UCSD-AML1 (cell line): ENCODE results near the gene DCLK3.

Source experiments
- DNase-seq: peaks from one replicate; lab custom pipeline; 2025; ENCODE audit not compliant: unreplicated experiment; lab: John Stamatoyannopoulos, UW

The DCLK3 gene, protein sequence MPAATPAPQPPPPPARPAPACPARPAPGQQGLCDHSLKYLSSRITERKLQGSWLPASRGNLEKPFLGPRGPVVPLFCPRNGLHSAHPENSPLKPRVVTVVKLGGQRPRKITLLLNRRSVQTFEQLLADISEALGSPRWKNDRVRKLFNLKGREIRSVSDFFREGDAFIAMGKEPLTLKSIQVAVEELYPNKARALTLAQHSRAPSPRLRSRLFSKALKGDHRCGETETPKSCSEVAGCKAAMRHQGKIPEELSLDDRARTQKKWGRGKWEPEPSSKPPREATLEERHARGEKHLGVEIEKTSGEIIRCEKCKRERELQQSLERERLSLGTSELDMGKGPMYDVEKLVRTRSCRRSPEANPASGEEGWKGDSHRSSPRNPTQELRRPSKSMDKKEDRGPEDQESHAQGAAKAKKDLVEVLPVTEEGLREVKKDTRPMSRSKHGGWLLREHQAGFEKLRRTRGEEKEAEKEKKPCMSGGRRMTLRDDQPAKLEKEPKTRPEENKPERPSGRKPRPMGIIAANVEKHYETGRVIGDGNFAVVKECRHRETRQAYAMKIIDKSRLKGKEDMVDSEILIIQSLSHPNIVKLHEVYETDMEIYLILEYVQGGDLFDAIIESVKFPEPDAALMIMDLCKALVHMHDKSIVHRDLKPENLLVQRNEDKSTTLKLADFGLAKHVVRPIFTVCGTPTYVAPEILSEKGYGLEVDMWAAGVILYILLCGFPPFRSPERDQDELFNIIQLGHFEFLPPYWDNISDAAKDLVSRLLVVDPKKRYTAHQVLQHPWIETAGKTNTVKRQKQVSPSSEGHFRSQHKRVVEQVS

DNA sequence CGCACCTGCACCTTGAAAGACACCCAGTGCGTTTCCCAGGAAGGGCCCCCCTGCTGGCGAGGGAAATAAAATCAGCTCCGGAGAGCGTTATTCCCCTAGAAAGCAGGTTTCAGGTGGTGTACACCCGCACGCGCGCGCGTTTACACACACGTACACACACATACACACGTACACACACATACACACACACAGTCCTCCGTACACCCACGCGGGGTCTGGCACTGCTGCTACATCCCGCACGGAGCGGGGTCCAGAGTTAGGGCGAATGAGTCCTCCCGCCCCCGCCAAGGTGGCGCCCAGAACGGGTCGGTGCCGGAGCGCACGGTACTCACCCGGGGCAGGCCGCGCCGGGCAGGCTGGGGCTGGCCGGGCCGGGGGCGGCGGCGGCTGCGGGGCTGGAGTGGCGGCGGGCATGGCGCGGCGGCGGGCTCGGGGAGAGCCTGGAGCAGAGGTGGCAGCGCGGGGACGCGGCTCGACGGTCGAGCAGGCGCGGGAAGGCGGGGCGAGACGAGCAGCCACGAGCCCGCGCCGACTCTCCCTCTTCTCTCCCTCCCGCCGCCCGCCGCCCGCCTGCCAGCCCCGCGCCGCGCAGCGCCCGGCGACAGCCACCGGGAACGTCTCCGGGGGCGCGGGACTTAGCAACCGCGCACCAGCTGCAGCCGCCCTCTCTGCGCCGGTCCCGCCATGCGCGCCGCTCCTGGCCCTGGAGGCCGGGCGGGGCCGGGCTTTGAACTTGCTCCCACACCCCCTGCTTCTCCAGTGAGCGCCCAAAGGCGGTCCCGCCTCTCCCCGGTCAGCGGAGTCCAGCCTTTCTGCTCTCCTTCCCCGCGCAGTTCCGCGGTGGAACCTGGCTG, at the start of gene DCLK3:
Gene DCLK3, minus strand, starts transcription at position 704 of the 854 bp plus-strand sequence. Its CDS starts 290 bp downstream, at position 414.
- no peak for DNase-seq

DNA sequence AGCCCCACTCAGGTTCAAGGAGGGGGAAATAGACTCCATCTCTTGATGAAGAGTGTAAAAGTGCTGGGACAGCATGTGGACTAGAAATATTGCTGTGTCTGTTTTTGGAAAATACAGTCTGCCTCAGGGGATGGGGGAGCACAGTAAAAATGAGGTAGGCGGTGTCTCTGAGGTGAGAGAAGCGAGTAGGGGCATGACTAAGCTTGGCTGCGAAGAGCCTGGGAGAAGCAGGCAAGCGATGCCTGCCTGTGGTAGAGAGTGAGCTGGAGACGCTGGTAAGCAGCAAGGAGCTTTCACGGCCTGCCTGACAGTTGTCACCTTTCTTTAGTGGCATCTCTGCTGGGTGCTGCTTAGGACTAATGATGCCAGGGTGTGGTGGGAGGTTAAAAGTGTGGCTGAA, 49.0 kb upstream of the DCLK3 start:
- DNase-seq = no peak

DNA sequence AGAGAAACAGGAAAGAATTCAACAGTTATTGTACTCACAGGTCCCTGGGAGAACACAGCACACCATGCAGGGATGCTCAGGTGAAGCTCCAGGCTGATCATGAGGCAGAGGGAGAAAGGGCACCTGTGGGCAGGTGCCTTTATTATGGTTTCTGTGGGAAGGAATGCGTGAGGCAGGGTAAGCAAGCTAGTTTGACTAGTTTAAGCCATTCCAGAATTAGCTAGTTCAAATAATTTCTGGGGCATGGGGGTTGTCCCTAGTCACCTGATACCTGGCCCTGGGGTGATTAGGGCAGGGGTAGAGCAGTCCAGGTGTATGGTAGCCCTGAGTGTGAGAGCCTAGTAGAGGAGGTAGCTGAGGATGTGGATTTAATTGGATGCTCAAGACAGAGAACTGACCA, 47.9 kb upstream of the DCLK3 start:
- no peak for DNase-seq

DNA sequence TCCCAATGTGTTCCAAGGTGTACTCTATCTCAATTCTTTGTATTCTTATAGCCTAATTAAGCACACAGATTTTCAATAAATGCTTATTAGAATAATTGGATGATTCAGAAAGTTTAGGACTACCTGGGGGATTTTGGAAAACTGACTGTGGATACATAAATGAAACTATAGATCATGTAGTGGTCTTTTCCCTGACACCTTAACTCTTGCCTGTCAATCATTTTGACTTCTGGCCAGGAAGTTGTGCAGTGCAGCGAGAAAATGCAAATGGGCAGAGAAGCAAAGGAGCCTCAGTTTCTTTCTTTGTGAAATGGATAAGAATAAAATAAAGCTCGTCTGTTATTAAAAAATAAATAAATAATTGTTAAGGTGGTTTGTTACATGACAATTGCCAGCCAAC, 47.4 kb upstream of the DCLK3 start:
- no peak for DNase-seq

DNA sequence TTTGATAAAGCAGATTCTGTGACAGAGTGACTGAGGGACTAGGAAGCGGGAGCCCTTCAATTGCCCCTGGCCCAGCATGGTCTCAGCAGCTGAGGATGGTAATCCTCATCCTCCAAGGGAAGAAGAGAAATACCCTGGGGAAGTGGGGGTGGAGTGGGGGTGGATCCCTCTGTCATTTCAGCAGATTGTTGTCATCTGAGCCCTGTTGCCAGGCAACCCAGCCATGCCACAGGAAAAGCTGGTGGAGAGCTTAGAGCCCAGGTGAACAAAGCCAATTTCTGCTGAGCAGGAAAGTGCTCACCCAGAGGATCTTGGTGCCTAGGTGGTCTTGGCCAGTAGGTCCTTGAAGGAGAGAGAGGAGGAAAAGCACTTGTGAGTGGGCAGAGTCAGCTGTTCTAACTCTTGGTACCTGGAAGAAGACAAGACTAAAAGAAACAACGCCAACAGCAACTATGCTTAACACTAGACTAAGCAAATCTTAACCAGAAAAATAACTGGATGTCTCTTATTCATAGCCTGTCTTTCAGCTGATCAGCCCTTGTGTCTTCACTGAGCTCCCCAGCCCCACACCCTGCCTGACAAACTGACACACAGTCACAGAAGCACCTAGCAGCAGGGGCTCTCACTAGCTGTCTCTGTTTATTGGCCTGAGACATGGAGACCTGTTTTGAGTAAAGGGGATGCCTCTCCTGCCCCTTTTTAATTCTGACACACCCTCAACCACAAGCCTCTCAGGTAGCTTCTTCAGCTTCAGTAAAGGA, 40.1 kb upstream of the DCLK3 start:
- no peak for DNase-seq

DNA sequence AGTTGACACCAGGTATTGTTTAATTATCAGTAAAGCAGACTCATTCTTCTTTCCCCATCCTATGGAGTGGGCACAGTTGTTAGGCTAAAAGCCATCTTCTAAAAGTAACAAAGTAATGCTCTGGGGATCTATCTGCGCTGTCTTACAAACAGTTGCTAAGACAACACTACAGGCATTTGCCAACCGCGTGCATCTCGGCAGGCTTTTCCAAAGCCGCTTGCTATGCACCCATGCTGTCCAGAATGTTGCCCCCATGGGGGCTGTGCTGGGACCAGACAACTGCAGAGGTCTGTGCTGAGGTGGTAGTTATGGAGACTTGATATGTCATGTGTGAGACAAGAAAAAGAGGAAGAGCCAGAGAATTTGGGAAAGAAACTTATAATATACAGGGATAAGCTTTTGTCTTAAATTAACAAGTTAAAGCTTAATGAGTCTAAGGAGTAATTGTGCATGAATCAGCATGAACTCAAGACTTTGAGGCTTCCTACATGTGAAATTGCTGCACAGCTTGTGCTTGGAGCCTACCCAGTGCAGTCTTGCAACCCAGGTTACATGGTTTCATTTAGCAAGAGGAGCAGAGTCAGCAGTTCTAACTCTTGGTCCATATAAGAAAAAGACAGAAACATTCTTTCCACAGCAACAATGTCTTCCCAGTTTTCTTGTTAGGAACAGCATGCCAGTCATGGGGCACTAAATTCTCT, 38.9 kb upstream of the DCLK3 start:
- no peak for DNase-seq

DNA sequence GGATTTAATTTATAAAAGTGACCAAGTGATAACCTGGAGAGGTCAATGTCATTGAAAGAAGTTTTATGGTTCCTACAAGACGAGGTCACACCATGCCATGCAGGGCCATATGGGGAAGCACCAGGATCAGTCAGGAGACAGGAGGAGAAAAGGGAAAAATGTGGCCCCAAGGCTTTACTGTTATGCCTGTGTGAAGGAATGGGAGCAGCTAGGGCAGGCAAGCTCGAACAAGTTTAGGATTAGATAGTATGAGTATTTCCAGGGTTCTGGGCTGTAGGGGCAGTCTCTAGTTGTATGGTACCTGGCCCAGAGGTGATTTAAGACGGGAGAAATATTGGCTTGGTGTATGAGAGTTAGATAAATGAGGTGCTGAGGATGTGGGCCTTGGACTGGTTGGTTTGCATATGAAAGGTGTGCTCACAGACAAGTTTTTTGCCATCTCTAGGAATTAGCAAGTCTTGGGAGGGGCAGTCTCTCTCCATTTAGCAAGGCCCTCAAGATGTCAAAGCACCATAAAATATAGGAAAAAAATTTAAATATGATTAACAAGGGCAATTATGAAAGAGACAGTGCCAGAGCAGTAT, 36.3 kb upstream of the DCLK3 start:
- DNase-seq = no peak

DNA sequence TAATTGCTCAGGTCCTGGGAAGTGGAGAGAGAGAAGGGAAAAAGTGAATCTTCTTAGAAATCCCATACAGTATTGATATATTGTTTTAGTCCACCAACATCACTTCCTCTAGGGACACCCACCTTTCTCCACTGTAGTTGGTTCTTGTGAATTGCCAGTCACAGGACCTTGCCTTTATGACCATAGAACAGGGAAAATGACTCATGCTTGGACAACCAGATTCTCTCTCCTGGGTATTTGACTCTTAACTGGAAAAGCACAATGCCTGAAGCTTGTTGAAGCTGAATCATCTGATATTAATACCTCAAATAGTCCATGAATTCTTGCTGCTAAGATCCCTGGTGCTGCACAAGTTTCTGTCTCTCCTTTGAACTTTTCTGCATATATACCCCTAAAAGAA, 32.5 kb upstream of the DCLK3 start:
- no peak for DNase-seq

DNA sequence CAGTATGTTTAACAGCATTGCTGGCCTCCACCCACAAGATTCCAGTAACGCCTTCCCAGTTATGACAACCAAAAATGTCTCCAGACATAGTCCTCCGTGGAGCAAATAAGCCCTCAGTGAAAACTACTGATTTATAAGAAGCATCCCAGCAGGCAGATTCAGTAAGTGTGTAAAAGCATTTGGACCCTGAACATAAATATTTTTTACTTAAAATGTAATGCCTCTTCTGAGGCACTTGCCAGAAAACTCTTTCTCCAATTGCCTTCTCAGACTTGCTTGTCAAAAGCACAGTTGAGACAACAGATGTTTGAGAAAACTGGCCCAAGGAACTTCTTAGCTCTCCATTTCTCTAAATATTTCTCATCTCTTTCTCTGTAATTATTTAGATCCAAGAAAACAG, 31.8 kb upstream of the DCLK3 start:
- DNase-seq = no peak

DNA sequence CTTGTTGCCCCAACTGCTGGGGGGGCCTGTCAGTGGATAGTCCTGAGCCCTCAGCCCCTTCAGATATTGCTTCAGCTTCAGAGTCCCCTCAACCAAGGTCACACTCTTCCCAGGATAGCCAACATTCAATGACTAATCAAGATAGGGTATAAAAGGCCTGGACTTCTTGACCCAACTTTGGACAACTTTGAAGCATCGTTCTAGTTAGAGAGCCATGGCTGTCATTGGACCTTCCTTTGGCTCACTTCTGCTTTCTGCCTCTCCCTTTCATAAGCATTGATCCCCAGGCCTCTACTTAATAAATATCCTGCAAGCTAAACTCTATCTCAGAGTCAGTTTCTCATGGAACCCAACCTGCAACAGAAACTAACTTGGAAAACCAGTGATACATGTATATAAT, 31.3 kb upstream of the DCLK3 start:
- DNase-seq = no peak

DNA sequence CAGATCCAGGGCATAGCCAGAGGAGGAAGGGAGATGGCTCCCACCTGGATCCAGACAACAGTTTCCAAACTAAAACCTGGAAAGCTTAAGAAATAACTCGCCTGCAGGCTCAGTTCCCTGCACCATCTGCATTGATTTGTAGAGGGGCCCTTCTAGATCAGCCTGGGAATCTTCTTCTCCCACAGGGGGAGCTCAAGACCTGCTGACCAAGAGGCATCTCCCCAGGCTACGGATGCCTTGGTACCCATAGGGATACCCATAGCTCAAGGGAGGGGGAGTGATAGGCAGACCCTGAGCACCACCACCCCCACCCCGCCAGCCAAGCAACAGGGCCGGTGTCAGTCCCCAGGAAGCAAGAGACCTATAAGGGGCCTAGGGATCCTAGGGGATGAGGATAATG, 28.0 kb upstream of the DCLK3 start:
- DNase-seq = peak; percentile 24

DNA sequence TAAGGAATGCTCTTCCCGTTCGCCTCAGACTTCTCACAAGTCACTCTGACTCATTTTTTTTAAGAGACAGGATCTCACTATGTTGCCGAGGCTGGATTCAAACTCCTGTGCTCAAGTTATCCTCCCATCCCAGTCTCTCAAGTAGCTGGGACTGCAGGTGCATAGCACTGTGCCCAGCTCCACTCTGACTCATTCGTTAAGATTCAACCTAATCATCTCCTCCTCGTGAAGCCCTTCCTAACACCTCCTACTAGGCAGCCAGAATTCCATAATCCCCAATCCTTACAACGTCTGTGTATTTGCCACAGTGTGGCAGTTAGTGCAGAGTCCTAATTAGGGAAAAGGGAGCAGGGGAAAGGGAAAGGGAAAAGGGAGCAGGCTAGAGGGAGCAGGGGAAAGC, 26.4 kb upstream of the DCLK3 start:
- DNase-seq = no peak

DNA sequence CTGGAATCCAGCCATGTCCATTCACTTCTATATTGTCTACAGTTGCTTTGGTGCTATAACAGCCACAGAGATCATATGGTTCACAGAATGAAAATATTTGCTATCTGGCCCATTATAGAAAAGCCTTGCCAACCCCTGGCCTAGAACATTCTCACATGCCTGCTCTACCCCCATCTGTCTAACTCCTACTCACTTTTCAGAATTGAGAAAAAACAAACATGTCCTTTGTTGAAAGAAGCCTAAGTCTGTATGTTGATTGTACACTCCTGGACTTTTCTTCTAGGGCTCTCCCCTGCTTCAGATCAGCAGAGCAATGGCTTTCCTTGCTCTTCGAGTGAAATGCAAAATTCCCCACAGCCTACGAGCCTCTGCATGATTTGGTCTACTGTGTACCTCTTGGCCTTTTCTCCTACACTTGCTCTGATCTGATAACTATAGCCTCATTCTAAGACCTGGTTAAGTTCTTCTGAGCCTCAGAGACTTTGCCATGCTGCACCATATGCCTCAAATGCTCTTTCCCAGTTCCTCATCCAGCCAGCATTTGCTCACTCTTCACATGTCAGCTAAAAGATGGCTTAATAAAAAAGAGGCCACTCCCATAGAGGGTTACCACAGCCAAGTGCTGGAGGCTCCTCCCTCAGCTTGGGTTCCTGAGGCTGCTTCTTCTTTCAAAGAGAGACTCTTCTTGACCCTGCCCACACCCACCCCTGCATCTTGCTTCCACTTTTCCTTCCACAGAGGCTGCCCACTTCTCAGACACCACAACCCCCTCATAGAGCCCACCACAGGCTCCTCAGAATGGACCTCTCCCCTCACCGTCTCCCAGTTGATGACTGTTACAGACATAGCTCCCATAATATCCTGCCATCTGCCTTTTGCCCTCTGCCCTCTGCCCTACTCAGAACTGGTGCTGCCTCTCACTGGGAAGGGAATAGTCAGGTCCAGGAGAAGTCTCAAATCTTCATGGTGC, 22.9 kb upstream of the DCLK3 start:
- DNase-seq = no peak

DNA sequence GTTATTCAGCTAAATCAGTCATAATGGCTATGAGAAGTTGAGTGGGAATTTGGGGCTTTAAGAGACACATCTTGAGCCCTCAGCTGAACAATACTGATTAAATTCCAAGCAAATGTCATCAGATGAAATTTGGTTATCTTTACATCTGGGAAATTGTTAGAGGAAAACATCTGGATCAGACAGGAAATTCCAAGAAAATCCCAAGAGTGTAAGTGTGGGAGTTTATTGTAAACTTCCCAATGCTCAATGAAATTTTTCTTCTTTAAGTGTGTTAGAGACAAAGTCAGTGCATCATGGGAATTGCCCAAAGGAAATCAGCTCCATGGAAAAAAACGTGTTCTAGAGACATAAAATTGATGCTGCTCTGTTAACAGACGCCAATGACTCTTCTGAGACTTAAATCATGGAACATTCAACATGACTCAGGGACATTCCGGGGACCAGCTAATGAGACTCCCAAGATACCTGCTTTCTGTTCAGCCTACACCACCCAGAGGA, 19.8 kb upstream of the DCLK3 start:
- no peak for DNase-seq

DNA sequence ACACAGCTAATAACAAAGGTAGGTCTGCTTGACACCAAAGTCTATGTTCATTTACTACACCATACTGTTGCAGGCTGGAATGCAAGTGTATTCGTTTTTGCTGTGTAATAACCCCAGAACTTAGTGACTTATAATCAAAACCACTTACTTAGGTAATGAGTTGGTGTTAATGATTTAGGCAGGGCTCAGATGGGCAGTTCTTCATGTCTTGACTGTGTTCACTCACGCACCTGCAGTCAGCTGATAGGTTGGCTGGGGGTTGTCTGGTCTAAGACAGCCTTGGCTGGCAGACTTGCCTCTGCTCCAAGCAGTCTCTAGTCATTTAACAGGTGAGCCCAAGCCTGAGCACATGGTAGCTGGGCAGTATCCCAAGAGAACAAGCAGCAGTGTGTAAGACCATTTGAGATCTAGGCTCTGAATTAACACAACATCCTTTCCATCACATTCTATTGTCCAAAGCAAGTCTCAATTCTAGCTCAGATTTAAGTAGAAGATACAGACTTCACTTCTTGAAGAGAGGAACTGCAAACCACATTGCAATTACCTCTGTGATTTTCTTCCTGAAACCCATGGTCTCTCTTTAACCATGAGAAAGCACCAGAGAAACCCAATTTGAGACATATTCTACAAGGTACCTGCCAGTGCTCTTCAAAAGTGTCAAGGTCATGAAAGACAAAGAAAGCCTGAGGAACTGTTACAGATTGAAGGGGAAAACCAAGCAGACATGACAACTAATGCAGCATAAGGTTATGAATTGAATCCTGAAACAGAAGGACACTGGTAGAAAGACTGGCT, 13.3 kb upstream of the DCLK3 start:
- DNase-seq = no peak

DNA sequence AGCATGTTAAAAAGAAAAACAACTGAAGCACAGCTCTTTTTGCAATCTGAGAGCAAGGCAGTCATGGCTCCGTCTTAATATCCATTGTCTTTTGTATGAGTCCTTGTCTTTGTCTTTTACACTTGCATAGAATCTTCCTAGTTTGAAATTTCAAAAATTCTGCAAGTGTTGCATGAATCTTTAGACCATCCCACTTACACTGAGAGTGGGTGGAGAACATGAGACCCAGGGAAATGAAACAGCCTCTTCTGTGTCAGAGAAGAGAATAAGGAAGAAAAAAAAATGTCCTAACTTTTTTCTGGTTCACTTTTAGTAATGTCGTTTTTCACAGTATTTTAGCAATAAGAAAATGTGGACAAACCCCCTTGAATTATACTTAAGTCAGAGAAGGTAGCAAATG, 12.1 kb upstream of the DCLK3 start:
- no peak for DNase-seq

DNA sequence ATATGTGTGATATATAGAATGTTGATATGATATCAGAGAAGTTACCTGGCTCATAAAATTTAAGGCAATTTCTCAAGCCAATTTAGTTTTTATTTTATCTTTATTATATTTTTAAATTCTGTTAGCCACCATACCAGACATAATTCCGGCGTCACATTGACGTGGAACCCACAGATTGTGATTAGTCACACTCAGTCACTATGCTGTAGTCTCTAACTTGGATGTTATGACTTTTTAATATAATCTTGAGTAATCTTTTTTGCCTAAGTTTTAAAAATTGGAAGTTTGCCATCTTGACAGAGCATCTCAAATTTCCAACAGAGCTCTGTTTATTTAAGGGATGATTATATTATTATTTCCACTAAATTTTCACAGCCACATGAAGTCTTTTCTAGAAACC, 9.7 kb upstream of the DCLK3 start:
- DNase-seq = no peak

DNA sequence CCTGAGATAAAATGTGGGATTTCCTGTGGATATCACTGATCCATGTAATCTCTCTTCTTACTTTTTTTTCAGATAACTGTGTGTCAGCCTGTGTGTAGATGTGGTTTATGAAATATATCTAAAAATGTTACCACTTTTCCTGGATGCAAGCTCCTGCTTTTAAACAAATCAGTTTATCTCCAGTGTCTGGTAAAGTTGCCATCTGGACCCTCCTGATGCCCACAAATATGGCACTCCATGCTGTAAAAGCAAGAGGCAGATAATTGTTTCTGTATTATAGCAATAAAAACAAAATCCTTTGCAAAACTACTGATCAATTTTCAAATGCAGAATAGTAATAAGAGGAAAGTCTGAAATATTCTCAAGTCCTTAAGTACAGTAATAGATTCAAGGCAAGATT, 7.6 kb upstream of the DCLK3 start:
- no peak for DNase-seq
